Esophagus squamous epithelium (tissue), 4 donors: ENCODE measurements around the gene EFNA1.

ENCODE experiments used
- POLR2A ChIP-seq, 4 donors: fragments of 450-650 bp; IDR thresholded peaks; one replicate each; pipeline ENCODE4 v1.6.1; 2017; ENCODE audit warnings: antibody characterized with exemption in 4 of 4, mild to moderate bottlenecking in 4 of 4, moderate library complexity in 3 of 4
- TF ChIP-seq, protein P1 (sequence below), 6 experiments: fragments of 450-650 bp in 4 of 6; fragments of 200-600 bp in 2 of 6; sonication (generic) in 2 of 6; IDR thresholded peaks; one replicate each; pipeline ENCODE4 v1.5.1; 2016 to 2019; ENCODE audit warnings: antibody characterized with exemption in 6 of 6, mild to moderate bottlenecking in 4 of 6, moderate library complexity in 4 of 6

DNA sequence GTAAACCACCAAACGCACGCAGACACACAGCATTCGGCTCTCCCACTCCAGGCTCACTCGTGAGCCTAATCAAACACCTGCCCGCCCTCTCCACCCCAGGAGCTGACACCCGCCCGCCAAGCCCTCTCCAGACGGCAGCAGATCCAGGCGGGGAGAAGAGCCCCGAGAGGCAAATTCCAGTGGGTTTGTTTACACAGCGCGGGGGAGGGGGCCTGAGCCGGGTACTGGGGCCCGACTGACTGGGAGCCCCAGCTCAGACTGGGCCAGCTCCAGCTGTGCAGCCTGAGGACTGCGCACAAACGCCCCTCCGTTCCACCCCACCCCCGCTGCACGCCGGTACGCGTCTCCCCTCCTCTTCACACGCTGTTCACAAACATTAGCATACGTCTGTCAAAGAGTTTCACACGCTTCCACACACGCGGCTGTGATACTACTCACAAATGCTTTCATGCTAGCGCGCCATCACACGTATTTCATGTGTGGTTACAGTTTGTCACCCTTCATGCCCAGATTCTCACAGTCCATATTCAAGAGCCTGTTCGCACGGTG lies 1.0 kb upstream of the EFNA1 start:
- TF ChIP-seq, protein P1, sequence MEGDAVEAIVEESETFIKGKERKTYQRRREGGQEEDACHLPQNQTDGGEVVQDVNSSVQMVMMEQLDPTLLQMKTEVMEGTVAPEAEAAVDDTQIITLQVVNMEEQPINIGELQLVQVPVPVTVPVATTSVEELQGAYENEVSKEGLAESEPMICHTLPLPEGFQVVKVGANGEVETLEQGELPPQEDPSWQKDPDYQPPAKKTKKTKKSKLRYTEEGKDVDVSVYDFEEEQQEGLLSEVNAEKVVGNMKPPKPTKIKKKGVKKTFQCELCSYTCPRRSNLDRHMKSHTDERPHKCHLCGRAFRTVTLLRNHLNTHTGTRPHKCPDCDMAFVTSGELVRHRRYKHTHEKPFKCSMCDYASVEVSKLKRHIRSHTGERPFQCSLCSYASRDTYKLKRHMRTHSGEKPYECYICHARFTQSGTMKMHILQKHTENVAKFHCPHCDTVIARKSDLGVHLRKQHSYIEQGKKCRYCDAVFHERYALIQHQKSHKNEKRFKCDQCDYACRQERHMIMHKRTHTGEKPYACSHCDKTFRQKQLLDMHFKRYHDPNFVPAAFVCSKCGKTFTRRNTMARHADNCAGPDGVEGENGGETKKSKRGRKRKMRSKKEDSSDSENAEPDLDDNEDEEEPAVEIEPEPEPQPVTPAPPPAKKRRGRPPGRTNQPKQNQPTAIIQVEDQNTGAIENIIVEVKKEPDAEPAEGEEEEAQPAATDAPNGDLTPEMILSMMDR (IDR thresholded peaks at IDR 0.05) = peak in 1 of 6 experiments; percentile 6
- no peak for TF ChIP-seq POLR2A (IDR thresholded peaks at IDR 0.05)
